NCI-H2227 (cell line): ENCODE results near the gene UBAP2.

Experiments used
- DNase-seq: peaks from one replicate; lab custom pipeline; 2025; ENCODE audit not compliant: unreplicated experiment; lab: John Stamatoyannopoulos, UW

The UBAP2 gene, protein sequence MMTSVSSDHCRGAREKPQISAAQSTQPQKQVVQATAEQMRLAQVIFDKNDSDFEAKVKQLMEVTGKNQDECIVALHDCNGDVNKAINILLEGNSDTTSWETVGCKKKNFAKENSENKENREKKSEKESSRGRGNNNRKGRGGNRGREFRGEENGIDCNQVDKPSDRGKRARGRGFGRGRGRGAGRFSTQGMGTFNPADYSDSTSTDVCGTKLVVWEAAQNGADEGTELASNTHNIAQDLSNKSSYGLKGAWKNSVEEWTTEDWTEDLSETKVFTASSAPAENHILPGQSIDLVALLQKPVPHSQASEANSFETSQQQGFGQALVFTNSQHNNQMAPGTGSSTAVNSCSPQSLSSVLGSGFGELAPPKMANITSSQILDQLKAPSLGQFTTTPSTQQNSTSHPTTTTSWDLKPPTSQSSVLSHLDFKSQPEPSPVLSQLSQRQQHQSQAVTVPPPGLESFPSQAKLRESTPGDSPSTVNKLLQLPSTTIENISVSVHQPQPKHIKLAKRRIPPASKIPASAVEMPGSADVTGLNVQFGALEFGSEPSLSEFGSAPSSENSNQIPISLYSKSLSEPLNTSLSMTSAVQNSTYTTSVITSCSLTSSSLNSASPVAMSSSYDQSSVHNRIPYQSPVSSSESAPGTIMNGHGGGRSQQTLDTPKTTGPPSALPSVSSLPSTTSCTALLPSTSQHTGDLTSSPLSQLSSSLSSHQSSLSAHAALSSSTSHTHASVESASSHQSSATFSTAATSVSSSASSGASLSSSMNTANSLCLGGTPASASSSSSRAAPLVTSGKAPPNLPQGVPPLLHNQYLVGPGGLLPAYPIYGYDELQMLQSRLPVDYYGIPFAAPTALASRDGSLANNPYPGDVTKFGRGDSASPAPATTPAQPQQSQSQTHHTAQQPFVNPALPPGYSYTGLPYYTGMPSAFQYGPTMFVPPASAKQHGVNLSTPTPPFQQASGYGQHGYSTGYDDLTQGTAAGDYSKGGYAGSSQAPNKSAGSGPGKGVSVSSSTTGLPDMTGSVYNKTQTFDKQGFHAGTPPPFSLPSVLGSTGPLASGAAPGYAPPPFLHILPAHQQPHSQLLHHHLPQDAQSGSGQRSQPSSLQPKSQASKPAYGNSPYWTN

DNA sequence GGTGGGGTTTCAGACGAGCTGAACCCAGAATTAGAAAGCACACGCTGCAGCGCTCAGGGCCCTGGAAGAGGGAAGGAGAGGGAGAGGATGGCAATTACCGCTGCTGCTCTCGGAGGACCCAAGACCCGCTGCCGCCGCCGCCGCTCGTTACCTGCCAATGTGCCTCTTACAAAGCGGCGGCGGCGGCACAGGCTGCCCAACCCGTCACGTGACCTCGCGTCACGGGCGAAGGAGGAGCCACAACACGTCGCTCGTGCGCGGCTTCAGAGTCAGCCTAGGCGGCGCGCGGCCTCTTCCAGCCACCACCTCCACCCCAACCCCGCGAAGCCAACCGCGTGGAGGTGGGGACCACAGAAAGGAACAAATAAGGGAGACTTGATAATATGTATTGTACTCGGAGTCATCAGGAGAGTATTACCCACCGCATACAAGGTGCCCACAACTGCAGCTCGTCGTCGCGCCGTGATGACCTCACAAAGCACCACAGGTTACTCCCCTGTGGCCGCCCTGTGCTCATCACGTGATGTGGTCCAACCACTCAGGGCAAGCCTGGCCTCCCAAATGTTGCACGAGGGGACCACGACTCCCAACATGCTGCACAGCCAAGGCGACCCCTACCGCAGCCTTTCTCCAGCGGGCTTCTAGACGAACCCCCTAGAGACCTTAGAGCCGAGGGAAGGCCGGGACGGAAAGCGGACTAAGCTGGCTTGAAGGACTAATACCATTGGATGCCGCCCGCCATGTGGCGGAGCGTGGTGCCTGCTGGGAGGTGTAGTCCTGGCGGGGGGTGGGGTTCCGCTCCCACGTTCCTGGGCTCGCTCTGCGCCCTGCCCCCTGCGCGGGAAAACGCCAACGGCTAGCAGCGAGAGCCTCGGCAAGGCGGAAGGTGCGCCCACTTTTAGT, at the start of gene UBAP2:
UBAP2 (minus strand) TSS at position 161 of the 903 bp plus-strand sequence. CDS start 31,739 bp downstream, outside the sequence.
- peak; percentile 95 for DNase-seq

DNA sequence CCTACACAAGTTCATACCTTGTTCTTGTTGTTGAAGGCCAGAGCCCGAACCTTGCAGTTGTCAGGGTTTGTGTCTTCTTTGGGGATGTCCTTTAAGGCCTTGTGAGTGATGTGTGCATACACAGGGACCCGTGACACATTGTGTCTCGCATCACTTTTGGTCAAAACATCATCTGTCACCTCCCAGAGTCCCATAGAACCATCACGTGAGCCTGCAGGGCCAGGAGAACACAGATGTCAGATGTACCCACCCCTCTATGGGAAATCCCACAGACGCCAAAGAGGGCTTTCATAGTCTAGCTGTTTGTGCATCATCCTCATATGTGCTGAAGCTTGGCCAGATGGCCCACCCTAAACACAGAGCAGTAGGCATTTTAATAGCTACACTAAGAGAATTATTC, 49.6 kb upstream of the UBAP2 start:
- no peak for DNase-seq

DNA sequence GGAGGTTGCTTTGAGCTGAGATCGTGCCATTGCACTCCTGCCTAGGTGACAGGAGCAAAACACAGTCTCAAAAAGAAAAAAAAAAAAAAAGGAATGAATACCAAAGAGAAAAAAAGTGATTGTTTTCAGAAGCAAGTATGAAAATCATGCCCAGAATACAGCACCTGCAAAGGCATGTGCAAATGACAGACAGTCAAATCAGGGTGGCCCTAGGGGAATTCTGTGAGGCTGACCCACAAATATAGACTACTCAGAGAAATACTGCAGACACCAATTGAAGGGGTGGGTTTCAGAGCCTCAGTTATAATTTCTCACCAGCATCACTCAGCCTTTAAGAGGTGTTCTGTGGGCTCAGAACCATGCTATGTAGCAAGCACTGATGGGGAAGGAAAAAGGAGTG, 49.2 kb upstream of the UBAP2 start:
- DNase-seq = no peak

DNA sequence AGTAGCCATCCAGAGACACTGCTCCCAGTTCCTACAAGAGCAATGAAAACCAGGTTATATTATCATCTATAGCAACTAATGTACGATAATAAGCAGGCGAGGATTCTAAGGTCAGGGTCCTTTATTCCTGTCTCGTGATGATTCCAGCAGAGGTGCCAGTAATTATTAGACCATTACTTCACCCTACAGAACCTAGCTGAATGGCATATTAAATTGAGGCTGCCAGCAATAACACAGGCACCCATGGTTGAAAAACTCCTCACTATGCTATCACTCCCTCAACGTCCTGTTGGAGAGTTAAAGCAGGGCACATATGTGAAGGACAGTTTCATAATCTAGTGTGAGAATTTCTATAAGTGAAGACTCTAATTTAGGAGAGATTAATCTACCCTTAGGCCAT, 48.1 kb upstream of the UBAP2 start:
- DNase-seq = peak; percentile 73

DNA sequence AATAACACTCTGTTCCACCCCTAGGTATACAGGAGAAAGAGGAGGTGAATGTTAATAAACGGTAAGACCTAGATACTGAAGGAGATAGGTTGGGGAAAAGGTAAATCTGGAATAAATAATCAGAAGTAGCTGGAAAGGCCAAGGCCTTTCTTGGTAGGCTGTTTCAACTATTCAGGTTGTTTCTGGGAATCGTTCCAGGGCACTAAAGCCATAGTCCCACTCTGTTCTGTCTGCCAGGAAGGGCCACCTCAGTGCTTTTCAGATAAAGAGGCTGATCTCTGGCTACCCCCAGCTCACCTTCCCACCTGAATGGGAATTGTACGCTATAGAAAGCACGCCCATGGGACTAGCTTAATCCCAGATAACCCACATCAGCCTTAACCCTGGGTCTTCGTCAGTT, 44.9 kb upstream of the UBAP2 start:
- DNase-seq = no peak

DNA sequence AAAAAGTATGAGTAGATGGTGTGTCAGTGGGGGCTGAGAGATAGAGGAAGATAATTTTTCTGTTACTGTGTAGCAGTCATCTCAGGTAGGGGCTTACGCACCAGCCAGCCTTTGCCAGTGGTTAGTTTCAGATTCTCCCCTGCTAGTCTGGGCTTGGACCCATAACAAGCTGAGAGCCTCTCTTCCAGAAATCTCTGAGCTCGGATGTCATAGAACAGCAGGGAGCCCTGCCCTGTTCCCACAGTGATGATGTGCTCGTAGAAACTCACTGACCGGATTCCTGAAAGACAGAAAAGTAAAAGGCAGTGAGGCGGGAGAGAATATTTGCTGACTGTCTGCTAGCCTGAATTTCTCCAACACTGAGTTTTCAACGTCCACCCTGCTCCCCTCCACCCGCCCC, 40.6 kb upstream of the UBAP2 start:
- DNase-seq = no peak

DNA sequence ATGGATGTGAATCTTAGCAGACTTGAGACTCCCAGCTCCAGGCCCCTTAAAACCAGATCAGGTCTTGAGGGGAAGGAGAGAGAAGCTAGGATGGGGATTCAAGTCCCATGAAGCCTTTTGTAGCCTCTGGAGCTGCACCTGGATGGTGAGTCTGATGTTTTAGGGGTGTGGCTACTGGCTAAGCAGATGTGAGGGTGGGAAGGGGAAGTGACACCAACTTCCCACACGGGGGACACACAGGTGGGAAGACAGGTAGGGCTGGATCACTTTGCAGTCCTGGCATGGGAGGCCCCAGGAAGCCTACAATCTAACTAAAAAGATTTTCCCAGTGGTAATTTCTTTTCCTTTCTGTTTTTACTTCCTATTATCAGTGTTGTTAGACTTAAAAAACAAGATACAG, 38.7 kb upstream of the UBAP2 start:
- no peak for DNase-seq

DNA sequence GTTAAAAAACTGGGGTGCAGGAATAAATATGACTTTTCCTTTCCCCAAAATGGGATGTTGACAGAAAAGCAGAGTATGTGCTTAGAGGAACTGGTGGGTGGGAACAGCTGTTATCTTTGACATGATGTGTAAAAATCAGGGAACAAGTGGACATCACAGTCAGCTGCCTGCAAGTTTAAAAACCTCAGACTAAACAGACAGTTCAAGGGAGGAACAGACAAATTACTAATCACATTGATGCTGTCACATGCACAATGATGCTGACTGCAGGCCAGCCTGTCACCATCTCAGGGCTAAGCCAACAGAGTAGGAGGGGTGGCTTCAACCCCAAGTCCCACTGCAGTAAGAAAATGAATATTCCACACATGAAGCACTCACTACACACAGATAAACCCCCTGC, 38.2 kb upstream of the UBAP2 start:
- DNase-seq = no peak

DNA sequence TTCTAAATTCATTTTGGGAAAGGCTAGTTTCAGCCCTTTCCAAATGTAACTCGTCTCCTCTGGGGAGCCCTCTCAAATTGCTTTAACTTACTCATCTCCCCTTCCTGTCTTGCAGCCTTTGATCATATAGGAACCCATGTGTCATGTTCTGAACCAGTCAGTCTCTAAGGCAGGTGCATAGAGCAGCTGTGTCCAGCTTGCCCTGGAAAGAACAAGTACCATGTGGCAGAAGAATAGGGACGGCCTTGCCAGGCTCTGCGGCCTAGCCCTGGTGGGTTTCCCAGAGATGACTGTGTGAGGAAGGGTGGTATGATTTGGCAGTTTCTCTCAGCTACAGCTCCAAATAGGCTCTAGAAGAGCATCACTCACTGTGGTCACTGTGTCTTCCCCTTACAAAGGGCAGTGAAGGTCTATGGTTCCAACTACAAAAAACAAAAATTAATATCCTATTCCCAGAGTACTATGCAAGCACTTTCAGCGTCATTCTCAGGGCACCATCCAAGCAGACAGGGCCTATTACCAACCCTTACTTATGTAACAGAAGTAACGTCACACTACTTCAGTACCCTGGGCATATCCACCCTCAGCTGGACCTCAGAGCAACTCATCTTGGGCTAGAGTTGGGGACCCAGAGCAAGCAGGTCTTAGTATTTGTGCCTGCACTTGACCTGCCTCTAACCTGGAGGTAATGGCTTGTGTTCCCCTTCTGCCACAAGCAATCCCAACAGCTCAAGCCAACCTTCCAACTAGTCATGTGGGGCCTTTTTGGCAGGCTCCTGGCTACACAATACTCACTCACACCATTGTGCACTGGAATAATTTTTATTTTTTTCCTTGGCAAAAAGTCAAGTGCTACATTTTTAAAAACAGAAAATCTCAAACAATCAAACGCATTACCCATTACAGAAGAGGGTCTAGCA, 37.2 kb upstream of the UBAP2 start:
- DNase-seq = no peak

DNA sequence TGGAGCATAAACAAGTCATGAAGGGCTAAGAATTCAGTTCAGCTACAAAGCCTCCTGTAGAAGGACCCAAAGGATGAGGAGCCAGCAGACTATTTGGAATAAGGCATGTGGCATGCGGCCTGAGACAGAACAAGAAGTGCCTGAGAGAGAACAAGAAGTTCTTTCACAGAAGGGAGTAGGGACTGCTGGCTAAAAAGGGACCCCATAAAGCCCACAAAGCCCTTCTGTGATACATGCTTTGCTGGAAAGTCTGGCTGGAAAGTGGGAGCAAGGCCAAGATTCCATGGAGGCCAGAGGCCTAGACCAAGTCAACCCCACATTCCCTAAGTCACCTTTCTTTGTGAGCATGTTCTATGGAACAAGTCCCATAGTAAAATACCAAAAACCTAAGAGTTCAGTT, 35.9 kb upstream of the UBAP2 start:
- DNase-seq = no peak

DNA sequence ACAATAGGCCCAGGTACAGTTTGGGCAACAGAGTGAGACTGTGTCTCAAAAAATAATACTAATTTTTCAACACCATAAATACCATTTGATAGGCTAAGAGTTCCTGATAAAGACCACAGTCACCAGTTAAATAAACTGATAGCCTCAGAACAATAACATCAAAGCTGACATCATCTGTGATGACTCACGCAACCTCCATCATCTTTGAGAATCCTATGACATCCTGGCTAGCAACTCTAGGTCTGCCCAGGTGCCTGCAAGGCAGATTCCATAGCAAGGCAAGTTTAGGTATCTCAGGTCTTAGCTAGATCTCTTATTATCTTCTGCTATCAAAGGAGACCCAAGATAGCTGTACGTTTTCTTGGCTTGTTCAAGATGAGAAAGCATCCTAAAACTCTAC, 30.5 kb upstream of the UBAP2 start:
- DNase-seq = no peak

DNA sequence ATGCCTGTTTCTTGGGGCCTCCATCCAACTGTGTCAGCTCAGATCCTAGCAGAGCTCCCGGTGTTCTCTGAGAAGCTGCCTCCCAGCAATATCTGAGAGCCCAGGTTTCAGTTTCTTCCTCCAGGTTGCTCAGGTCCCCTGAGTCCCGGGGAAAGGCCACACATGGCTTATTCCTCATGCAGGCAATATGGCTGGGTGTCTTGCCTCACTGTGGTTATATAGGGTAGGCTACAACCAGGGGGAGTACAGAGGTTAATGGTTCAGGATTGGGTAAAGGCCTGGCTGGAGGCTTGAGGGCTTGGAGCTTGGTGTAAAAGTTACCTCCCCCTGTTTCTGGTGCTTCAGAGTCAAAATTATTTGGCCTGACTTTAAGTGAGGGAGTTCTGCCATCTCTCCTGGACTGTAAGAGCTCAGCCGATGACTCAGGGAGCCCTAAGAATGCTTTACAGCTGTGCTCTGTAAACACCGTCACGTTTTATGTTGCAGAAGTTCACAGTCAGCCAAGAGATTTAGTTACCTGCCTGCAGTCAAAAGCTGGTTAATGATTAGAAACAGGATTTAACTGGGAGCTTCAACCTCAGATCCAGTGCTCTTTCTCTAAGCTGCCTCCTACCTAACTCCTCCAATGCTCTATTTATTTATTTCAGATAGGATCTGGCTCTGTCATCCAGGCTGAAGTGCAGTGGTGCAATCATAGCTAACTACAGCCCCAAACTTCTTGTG, 24.3 kb upstream of the UBAP2 start:
- no peak for DNase-seq

DNA sequence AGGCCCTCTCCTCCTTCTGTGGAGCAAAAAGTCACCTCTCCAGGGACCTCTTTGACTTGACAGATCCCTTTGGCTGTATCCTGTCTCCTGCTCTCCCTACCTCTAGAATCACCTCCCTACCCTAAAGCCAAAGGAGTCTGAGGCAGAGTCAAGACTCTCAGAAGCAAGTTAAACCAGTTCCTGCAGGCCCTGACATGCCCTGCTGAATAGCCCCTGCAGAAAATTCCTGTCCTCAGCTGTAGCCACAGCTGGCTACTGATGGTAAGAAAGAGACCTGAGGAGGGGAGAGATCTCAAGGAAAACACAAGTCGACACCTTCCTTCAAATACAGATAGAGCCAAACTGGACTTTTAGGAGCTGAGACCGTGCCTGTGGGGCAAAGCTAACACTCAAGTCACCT, 23.7 kb upstream of the UBAP2 start:
- no peak for DNase-seq

DNA sequence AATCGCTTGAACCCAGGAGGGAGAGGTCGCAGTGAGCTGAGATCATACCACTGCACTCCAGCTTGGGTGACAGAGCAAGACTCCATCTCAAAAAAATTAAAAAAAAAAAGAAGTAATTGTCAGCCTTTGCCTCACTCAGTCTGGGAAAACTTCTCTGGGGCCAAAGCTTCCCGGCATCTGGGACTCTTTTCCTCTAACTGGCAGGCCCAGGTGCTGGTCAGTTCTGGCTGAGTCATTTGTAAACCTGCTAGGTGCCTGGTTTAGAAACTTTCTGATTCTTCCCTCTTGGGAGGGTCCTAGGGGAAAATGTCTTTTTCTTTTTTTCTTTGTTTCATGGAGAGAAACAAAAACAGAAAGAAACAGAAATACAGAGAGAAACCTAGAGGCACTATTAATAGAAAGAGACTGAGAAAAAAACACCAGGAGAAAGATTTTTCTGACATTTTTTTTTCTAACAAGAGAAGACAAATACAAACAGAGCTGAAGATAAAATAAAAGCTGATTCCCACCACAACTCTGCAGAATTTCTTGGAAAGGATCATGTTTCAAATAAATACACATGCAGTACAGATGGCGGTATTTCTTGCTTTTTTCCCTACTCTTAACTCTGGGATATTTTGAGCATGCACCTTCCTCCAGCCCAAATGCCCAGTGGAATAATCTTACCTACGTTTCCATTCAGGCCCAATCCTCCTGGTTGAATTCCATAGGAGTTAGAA, 22.1 kb upstream of the UBAP2 start:
- no peak for DNase-seq

DNA sequence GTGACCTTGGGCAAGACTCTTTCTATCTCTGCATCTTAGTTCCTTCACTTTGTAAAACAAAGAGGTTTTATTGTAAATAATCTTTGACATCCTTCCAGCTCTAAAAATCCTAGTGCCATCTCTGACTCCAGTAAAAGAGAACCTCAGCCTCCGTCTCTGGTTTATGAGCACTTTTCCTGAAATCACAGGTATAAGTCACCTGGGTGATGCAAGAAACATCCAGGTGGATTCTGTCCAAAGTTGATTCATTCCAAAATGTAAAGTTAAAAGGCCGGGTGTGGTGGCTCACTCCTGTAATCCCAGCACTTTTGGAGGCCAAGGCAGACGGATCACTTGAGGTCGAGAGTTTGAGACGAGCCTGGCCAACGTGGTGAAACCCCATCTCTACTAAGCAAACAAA, 21.1 kb upstream of the UBAP2 start:
- DNase-seq = no peak

DNA sequence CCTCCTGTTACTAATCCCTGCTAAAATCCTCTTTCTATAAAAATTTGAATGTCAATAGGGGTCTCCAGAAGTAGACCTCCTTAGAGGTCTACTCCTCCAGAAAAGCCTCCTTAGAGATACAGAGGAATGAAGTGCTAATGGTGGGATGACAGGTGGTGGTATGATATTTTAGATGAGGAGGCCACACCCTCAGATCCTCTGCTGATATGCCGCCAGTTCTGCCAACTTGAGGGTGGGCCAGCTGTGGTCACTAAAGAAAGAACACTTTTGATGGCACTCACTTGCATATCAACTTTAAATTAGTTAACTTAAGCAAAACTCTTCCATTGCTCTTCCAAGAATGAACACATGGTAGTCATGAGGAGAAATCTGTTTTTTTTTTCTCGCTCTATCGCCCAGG, 16.9 kb upstream of the UBAP2 start:
- DNase-seq = no peak

DNA sequence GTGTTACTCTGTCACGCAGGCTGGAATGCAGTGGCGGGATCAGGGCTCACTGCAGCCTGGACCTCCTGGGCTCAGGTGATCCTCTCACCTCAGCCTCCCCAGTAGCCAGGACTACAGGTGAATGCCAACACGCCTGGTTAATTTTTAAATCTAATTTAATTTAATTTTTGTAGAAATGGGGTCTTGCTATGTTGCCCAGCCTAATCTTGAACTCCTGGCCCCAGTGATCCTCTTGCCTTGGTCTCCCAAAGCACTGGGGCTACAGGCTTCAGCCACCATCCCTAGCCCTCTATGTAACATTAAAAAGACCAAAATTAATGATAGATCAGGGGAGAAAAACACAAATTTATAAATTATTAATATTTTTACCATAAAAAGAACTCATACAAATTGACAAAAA, 11.3 kb upstream of the UBAP2 start:
- no peak for DNase-seq

DNA sequence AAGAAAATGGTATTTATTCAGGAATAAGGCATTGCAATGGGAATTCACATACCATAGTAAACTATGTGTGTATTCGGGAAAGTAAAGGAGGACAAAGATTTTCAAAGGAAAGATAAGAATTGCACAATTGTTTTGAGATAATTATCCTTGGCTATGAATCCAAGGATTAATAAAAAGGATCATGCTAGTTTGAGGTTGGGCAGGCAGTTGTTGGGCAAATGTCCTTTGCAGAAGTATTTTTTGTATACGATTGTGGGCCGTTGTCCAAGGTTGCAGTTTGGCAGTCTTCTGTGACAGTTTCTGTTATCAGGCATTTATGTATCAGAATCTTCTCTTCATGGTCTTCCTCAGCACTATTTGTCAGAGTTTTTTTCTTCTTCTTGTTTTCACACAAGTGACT, 10.6 kb upstream of the UBAP2 start:
- no peak for DNase-seq
